ENCODE results near the gene ZNF320.
"Not testable (repeated sequence)": the region's sequence is repeated elsewhere in the genome, so short reads cannot be mapped to it uniquely, and the experiment has no call there.

GRCh38 chr19:52924641-52925040 lies 27.2 kb upstream of the ZNF320 start:
- TF ChIP-seq POLR2A, CTCF, EP300 (IDR thresholded peaks at IDR 0.05): not testable (repeated sequence)

All from ovary (tissue), 3 donors.